ENCODE data around the gene ZBTB18. TPM values are rescaled to one million over a fixed set of nuclear protein-coding genes. Genes with fewer than 3 reads are reported as not detected.

ZBTB18 gene
- polyA plus RNA-seq, 3 donors, result 3.0 to 45.5 (median 3.6) TPM

DNA sequence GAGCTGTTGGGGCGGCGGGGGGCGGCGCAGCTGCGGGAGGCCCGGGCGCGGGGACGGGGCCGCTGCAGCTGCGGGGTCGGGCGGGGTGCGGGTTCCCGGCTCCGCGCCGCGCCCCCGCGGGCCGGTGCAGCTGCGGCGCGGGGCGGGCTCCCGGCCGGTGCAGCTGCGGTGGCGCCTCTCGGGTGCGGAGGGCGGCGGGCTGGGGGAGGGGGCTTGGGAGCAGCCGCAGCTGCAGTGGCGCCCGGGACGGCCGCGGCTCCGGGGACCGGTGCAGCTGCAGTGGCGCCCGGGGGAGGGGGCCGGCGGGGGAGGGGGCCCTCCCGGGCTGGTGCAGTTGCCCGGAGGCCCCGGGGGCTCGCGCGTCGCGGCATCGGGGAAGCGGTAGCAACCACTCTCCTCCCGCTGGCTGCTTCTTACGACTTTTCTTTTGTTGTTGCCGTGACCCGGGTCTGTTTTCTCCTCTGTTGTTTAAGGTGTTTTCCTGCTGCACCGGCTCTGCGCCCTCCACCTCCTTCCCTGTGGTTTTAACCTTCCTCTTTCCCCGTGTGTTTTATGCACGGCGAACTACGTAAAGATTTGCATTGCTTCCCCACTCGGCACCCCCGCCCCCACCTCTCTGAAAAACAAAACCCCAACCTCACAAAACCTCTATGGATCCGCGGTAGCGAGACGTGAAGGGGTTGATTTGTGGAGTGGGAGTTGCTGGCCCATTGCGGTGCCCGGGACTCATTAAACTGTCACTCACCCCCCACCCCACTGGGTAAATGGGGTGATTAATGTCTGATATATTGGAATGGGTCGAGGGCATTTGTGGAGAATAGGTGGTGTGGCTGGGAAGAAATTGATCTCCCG is 1.7 kb upstream of the ZBTB18 start:
- DNase-seq, result peak; percentile 43 to 62 (median 48)
- peak overlapping the region; percentile 65 for H3K9ac ChIP-seq (ENCODE audit: insufficient read depth, low read length, poor library complexity, severe bottlenecking)
- H3K9me3 ChIP-seq (replicated peaks in 1 of 2; ENCODE audit: control insufficient read depth in 1 of 2, insufficient read depth in 1 of 2, low read length in 2 of 2), result no peaks in the 10 kb centered on the region
- peaks cover 32% of the 10 kb centered on the region for H4K20me1 ChIP-seq (ENCODE audit: insufficient read depth, low read length)
- peak overlapping the region; percentile 54 for H2AFZ ChIP-seq (ENCODE audit: insufficient read depth, low read depth, low read length, poor library complexity, severe bottlenecking)
- TF ChIP-seq, protein P1, sequence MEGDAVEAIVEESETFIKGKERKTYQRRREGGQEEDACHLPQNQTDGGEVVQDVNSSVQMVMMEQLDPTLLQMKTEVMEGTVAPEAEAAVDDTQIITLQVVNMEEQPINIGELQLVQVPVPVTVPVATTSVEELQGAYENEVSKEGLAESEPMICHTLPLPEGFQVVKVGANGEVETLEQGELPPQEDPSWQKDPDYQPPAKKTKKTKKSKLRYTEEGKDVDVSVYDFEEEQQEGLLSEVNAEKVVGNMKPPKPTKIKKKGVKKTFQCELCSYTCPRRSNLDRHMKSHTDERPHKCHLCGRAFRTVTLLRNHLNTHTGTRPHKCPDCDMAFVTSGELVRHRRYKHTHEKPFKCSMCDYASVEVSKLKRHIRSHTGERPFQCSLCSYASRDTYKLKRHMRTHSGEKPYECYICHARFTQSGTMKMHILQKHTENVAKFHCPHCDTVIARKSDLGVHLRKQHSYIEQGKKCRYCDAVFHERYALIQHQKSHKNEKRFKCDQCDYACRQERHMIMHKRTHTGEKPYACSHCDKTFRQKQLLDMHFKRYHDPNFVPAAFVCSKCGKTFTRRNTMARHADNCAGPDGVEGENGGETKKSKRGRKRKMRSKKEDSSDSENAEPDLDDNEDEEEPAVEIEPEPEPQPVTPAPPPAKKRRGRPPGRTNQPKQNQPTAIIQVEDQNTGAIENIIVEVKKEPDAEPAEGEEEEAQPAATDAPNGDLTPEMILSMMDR (IDR thresholded peaks at IDR 0.05), result no peak
- H3K4me3 ChIP-seq (replicated peaks in 1 of 3; ENCODE audit: low read depth in 2 of 3, low read length in 3 of 3), result peak overlapping the region; percentile 59 to 88 (median 82)
- H3K4me1 Mint-ChIP-seq, result peaks cover 13% of the 10 kb centered on the region
- H3K79me2 ChIP-seq (ENCODE audit: insufficient read depth, low read length), result peaks cover 53% of the 10 kb centered on the region
- no peaks in the 10 kb centered on the region for H3K9me3 Mint-ChIP-seq
- WGBS (ENCODE audit: insufficient coverage), result under 1% methylated on average over 39 of the region's 76 CpGs
- peak overlapping the region; percentile 96 to 97 (median 96) for H3K27ac Mint-ChIP-seq
- intact Hi-C loops (cut with micrococcal nuclease), result loop anchor here (5.0 to 10.0 kb wide), 7 partner anchors 82 to 595 kb away; partner anchors contain the start of gene ADSS2 (in 1 of the 2)
- peaks cover 2 to 3% of the 10 kb centered on the region in 2 donors for H3K36me3 Mint-ChIP-seq
- peaks cover 41 to 45% of the 10 kb centered on the region in 2 donors for H3K4me1 ChIP-seq (ENCODE audit: control insufficient read depth in 1 of 2, insufficient read depth in 2 of 2, low read length in 2 of 2)
- peak overlapping the region; percentile 79 for H3K4me2 ChIP-seq (replicated peaks; ENCODE audit: extremely low read depth, low read length, poor library complexity, severe bottlenecking)
- H3K27me3 Mint-ChIP-seq (ENCODE audit: low read depth in 3 of 3), result peaks cover 0 to 2% (median 0%) of the 10 kb centered on the region in 3 donors
- peak overlapping the region; percentile 98 to 100 for H3K4me3 Mint-ChIP-seq
- H3K27ac ChIP-seq (ENCODE audit: low read depth in 1 of 2, low read length in 2 of 2), result peak overlapping the region; percentile 57 to 88
- H3K36me3 ChIP-seq (replicated peaks in 1 of 2; ENCODE audit: control insufficient read depth in 1 of 2, insufficient read depth in 2 of 2, low read length in 2 of 2), result peaks cover 10 to 12% of the 10 kb centered on the region in 2 donors
- no peaks in the 10 kb centered on the region for H3K27me3 ChIP-seq (ENCODE audit: control insufficient read depth in 2 of 2, insufficient read depth in 2 of 2, low read length in 2 of 2)

DNA sequence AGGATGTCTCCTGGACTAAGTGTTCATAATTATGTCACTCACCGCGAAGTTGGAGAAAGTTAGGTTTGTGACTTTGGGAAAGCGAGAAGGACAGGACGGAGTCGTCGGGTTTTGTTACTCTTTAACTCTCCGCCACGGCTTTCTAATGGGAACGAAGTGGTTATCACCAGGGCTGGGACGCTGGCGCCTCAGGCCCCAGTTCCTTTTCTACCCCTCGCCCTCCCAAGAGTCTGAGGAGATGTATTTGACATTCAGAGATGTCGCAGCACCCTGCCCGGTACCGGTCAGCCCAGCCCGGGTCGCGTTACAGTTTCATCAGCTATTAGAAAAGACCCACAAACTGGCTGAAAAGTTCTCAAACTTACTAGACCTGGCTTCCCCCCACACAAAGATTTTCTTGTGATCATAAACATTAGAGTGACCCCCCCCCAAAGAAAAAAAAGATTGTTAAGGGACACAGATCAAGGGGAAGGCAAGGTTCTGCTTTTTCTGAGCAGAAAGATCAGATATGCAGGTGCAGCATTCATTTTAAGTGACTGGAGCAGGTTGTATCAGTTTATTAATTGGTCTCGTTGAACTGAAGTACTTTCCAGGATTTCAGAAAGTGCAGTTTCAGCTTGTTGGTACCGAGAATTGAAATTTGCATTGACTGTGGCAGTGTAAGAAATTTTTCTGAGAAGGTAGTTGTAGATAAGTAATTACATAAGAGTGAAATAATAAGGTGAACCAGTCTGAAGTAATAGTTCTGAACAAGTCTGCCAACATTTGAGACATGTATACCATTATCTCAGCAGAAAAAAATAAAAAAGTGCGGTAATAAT is 859 bp upstream of the ZBTB18 start:
- Histone ChIP-seq H3K79me2 (ENCODE audit: insufficient read depth, low read length) (peaks cover 60% of the 10 kb centered on the region), H3K4me3 (replicated peaks in 1 of 3; ENCODE audit: low read depth in 2 of 3, low read length in 3 of 3) (peak overlapping the region; percentile 59 to 88 (median 82)), H3K4me2 (replicated peaks; ENCODE audit: extremely low read depth, low read length, poor library complexity, severe bottlenecking) (peak overlapping the region; percentile 79), H3K27ac (ENCODE audit: low read depth in 1 of 2, low read length in 2 of 2) (peak overlapping the region; percentile 57 to 88), H3K36me3 (replicated peaks in 1 of 2; ENCODE audit: control insufficient read depth in 1 of 2, insufficient read depth in 2 of 2, low read length in 2 of 2) (peaks cover 18 to 20% of the 10 kb centered on the region in 2 donors), H3K4me1 (ENCODE audit: control insufficient read depth in 1 of 2, insufficient read depth in 2 of 2, low read length in 2 of 2) (peaks cover 41 to 45% of the 10 kb centered on the region in 2 donors), H3K27me3 (ENCODE audit: control insufficient read depth in 2 of 2, insufficient read depth in 2 of 2, low read length in 2 of 2) (no peaks in the 10 kb centered on the region), H3K9ac (ENCODE audit: insufficient read depth, low read length, poor library complexity, severe bottlenecking) (peak overlapping the region; percentile 65), H2AFZ (ENCODE audit: insufficient read depth, low read depth, low read length, poor library complexity, severe bottlenecking) (peak overlapping the region; percentile 54), H3K9me3 (replicated peaks in 1 of 2; ENCODE audit: control insufficient read depth in 1 of 2, insufficient read depth in 1 of 2, low read length in 2 of 2) (no peaks in the 10 kb centered on the region), H4K20me1 (ENCODE audit: insufficient read depth, low read length) (peaks cover 40% of the 10 kb centered on the region)
- WGBS (ENCODE audit: insufficient coverage), result 0% methylated on average over 7 of the region's 21 CpGs
- peaks cover 0 to 2% (median 0%) of the 10 kb centered on the region in 3 donors for H3K27me3 Mint-ChIP-seq (ENCODE audit: low read depth in 3 of 3)
- intact Hi-C loops (cut with micrococcal nuclease), result loop anchor here (5.0 to 10.0 kb wide), 4 partner anchors 83 to 595 kb away; no protein-coding TSS in a partner anchor
- H3K27ac Mint-ChIP-seq, result peak overlapping the region; percentile 96 to 97 (median 96)
- TF ChIP-seq, protein P1 (IDR thresholded peaks at IDR 0.05), result no peak
- H3K4me3 Mint-ChIP-seq, result peak overlapping the region; percentile 98 to 100
- H3K36me3 Mint-ChIP-seq, result peaks cover 2 to 3% of the 10 kb centered on the region in 2 donors
- H3K9me3 Mint-ChIP-seq, result no peaks in the 10 kb centered on the region
- peaks cover 13% of the 10 kb centered on the region for H3K4me1 Mint-ChIP-seq
- DNase-seq, result peak; percentile 18 to 49 (median 26)

Data from CD14-positive monocyte (primary cell).